Endothelial cell of umbilical vein (primary cell): ENCODE data around the gene C19orf33. TPM values are rescaled to one million over a fixed set of nuclear protein-coding genes. Genes with fewer than 3 reads are reported as not detected.

Source experiments
- BruUV-seq: library from RNA; stranded (reverse); fragments of 400-500 nt; replicated peaks from 2 replicates; lab custom pipeline; 2021; lab: Mats Ljungman, UMichigan
- CTCF ChIA-PET: fragments of 300-600, 350-600 bp; sonication (Branson Sonifier 250); formaldehyde crosslinking; loops from one replicate; lab custom pipeline; 2021; ENCODE audit warnings: antibody characterized with exemption, inconsistent platforms; lab: Charles Lee
- POLR2A ChIA-PET: fragments of 300-600, 350-600 bp; sonication (Branson Sonifier 250); formaldehyde crosslinking; loops from one replicate; lab custom pipeline; 2021; ENCODE audit warnings: antibody characterized with exemption, inconsistent platforms; lab: Charles Lee
- DNase-seq: peaks from one replicate; pipeline ENCODE4 v3.0.0-alpha.2; 2011; ENCODE audit warnings: low read depth, low spot score
- FAIRE-seq: peaks from 2 replicates; lab custom pipeline; 2011; peaks lifted over from hg19 to GRCh38; lab: Jason Lieb, UNC
- H2AFZ ChIP-seq: 2 replicates; pipeline ENCODE4 v1.6.0; 2012; ENCODE audit warnings: low read depth, low read length, control low read depth, inconsistent platforms
- H3K27ac ChIP-seq: 2 replicates; pipeline ENCODE4 v1.5.1; 2011; ENCODE audit warnings: low read depth, mild to moderate bottlenecking, control low read depth, low read length, moderate library complexity; ENCODE audit not compliant: insufficient read depth
- H3K27me3 ChIP-seq, 2 experiments: 2 replicates each; pipeline versions ENCODE4 v1.6.0 to v1.6.1; 2011; ENCODE audit warnings: low read length in 2 of 2, mixed read lengths in 1 of 2; ENCODE audit not compliant: control insufficient read depth in 2 of 2, insufficient read depth in 2 of 2
- H3K36me3 ChIP-seq, 2 experiments: 2 replicates in 1 of 2; 3 replicates in 1 of 2; pipeline ENCODE4 v1.5.1; 2011; ENCODE audit warnings: low read length in 2 of 2, mild to moderate bottlenecking in 1 of 2, moderate library complexity in 1 of 2; ENCODE audit not compliant: control insufficient read depth in 2 of 2, insufficient read depth in 2 of 2; ENCODE audit errors: extremely low read depth in 1 of 2
- H3K4me1 ChIP-seq: 3 replicates; pipeline ENCODE4 v1.5.1; 2011; ENCODE audit warnings: mild to moderate bottlenecking, low read length; ENCODE audit not compliant: control insufficient read depth, insufficient read depth; ENCODE audit errors: extremely low read depth
- H3K4me2 ChIP-seq: 2 replicates; pipeline ENCODE4 v1.6.1; 2011; ENCODE audit warnings: low read length, control low read depth, mixed read lengths; ENCODE audit not compliant: insufficient read depth
- H3K4me3 ChIP-seq, 3 experiments: fragments of 200-600 bp in 1 of 3; sonication (generic), shearing (Covaris generic) in 1 of 3; replicated peaks in 1 of 3; 2 replicates each; pipeline ENCODE4 v1.5.1; 2011 to 2016; ENCODE audit warnings: control low read depth in 3 of 3, low read length in 3 of 3, mild to moderate bottlenecking in 2 of 3, inconsistent platforms in 1 of 3, low read depth in 1 of 3, moderate library complexity in 1 of 3; ENCODE audit not compliant: insufficient read depth in 1 of 3
- H3K79me2 ChIP-seq: 2 replicates; pipeline ENCODE4 v1.6.0; 2012; ENCODE audit warnings: low read length, inconsistent platforms; ENCODE audit not compliant: control insufficient read depth, insufficient read depth
- H3K9ac ChIP-seq: replicated peaks from 2 replicates; pipeline ENCODE3; 2011; ENCODE audit warnings: low read length, control low read depth; ENCODE audit not compliant: insufficient read depth; ENCODE audit errors: extremely low read depth
- H3K9me1 ChIP-seq: replicated peaks from 3 replicates; pipeline ENCODE4 v1.6.0; 2011; ENCODE audit warnings: mild to moderate bottlenecking, low read length; ENCODE audit not compliant: control insufficient read depth, insufficient read depth; ENCODE audit errors: extremely low read depth
- H3K9me3 ChIP-seq: replicated peaks from 2 replicates; pipeline ENCODE4 v1.5.1; 2012; ENCODE audit warnings: low read length, inconsistent platforms; ENCODE audit not compliant: control insufficient read depth, insufficient read depth
- H4K20me1 ChIP-seq: replicated peaks from 2 replicates; pipeline ENCODE3; 2011; ENCODE audit warnings: mild to moderate bottlenecking, low read length; ENCODE audit not compliant: control insufficient read depth, insufficient read depth; ENCODE audit errors: extremely low read depth
- CTCF ChIP-seq, 2 donors: IDR thresholded peaks; 1 replicate in 1 of 2; 2 replicates in 1 of 2; pipeline ENCODE4 v1.5.1; 2011; ENCODE audit warnings: low read length in 2 of 2, mild to moderate bottlenecking in 2 of 2, moderate library complexity in 2 of 2, control low read depth in 1 of 2, inconsistent platforms in 1 of 2, low read depth in 1 of 2; ENCODE audit not compliant: insufficient read depth in 1 of 2; ENCODE audit errors: extremely low read depth in 1 of 2
- EZH2 ChIP-seq: IDR thresholded peaks from 2 replicates; pipeline ENCODE4 v1.6.1; 2012; ENCODE audit warnings: borderline replicate concordance, low read depth, mild to moderate bottlenecking, moderate library complexity, low read length, inconsistent platforms; ENCODE audit not compliant: severe bottlenecking
- FOS ChIP-seq: IDR thresholded peaks from 2 replicates; pipeline ENCODE4 v1.6.1; 2011; ENCODE audit warnings: mild to moderate bottlenecking, low read length, moderate library complexity, borderline replicate concordance; ENCODE audit not compliant: insufficient read depth
- GATA2 ChIP-seq: IDR thresholded peaks from 2 replicates; pipeline ENCODE4 v1.7.0; 2011; ENCODE audit warnings: low read depth, mild to moderate bottlenecking, moderate library complexity, mixed read lengths, low read length; ENCODE audit not compliant: insufficient read length, insufficient read depth
- JUN ChIP-seq: IDR thresholded peaks from 2 replicates; pipeline ENCODE4 v1.6.1; 2011; ENCODE audit warnings: borderline replicate concordance, low read depth; ENCODE audit not compliant: insufficient read length, insufficient read depth
- MAX ChIP-seq: IDR thresholded peaks from 2 replicates; pipeline ENCODE4 v1.6.1; 2011; ENCODE audit not compliant: insufficient read depth, insufficient read length
- MYC ChIP-seq: IDR thresholded peaks from one replicate; pipeline ENCODE4 v1.6.1; 2011; ENCODE audit warnings: mild to moderate bottlenecking, low read depth, low read length
- POLR2A ChIP-seq: IDR thresholded peaks from 2 replicates; pipeline ENCODE4 v1.6.1; 2012; ENCODE audit warnings: low read depth, mild to moderate bottlenecking, control low read depth, low read length
- POLR2AphosphoS5 ChIP-seq: IDR thresholded peaks from 2 replicates; pipeline ENCODE4 v1.6.1; 2012; ENCODE audit warnings: low read depth, mild to moderate bottlenecking, control low read depth, low read length, moderate library complexity; ENCODE audit not compliant: insufficient read depth
- dilution Hi-C: fragments of 300-500 bp; cut with MboI; formaldehyde crosslinking; loops from one replicate; pipeline ENCODE4 v1.15.0; 2019; ENCODE audit warnings: low sequenced_read_pairs; ENCODE audit not compliant: extremely low pct_ligation_motif_present
- intact Hi-C: fragments of 100-400 bp; cut with micrococcal nuclease; formaldehyde crosslinking; loops from one replicate; pipeline ENCODE4 v1.10.0; 2022
- polyA plus RNA-seq, 4 experiments: library from polyadenylated mRNA; depleted of rRNA in 3 of 4; stranded (reverse) in 3 of 4; unstranded in 1 of 4; fragments of >200 nt; gene quantifications; 2 replicates each; pipeline versions ENCODE4 v1.2.1 to v1.2.3, GENCODE V29; 2011 to 2012; ENCODE audit warnings: missing spikeins in 1 of 4
- total RNA-seq: library from RNA; stranded (reverse); gene quantifications from 2 replicates; pipeline ENCODE4 v1.2.3, GENCODE V29; 2021

The C19orf33 gene
- total and polyA plus RNA-seq, 2 donors (not counting 3 experiments of a cell fraction or from before 2014, with no cell fraction given) = 4.3 to 34.1 TPM

- Histone ChIP-seq H3K9ac (no peak overlapping the region), H3K4me3 (no peak overlapping the region), H3K4me1 (peaks cover 3% of the 10 kb centered on the region), H3K4me2 (no peak overlapping the region), H3K9me1 (no peaks in the 10 kb centered on the region), H3K79me2 (peaks cover 9% of the 10 kb centered on the region), H3K9me3 (no peaks in the 10 kb centered on the region), H2AFZ (no peak overlapping the region), H3K36me3 (peaks cover 0 to 10% of the 10 kb centered on the region in 2 experiments), H4K20me1 (no peaks in the 10 kb centered on the region), H3K27me3 (no peaks in the 10 kb centered on the region), H3K27ac (no peak overlapping the region)
- no peak for TF ChIP-seq MAX
- TF ChIP-seq CTCF (IDR thresholded peaks at IDR 0.05; ENCODE audit: extremely low read depth in 1 of 2, insufficient read depth in 1 of 2, low read depth in 1 of 2, low read length in 2 of 2) = no peak
- no peak for TF ChIP-seq FOS
- no peak for TF ChIP-seq POLR2A
- TF ChIP-seq EZH2 = no peak
- TF ChIP-seq JUN = no peak
- no peak for TF ChIP-seq MYC
- no peak for TF ChIP-seq GATA2
- TF ChIP-seq POLR2AphosphoS5 = no peak
- no peak for FAIRE-seq
- ChIA-PET POLR2A (interaction anchor here (0.5 kb wide), 1 partner anchor 49 kb away, joined by 3 read pairs; no protein-coding TSS in a partner anchor), CTCF (interaction anchor here (0.8 kb wide), 1 partner anchor 408 kb away, joined by 3 read pairs; no protein-coding TSS in a partner anchor)
- BruUV-seq = no TSS peak
- dilution Hi-C loops (no loop called here), intact Hi-C loops (no loop called here)
- DNase-seq = no peak
These were observed 6.2 kb downstream of the C19orf33 start for GRCh38 chr19:38310279-38310670.
